Keratinocyte (primary cell): Measurements from ENCODE around the gene CRIP3. TPM values are rescaled to one million over a fixed set of nuclear protein-coding genes. Genes with fewer than 3 reads are reported as not detected.

Experiments used
- DNase-seq: peaks from one replicate; pipeline ENCODE4 v3.0.0-alpha.2; 2011; ENCODE audit warnings: low read depth, missing footprints, low spot score
- FAIRE-seq: peaks from 2 replicates; lab custom pipeline; 2011; peaks lifted over from hg19 to GRCh38; lab: Jason Lieb, UNC
- H2AFZ ChIP-seq: 2 replicates; pipeline ENCODE4 v1.6.0; 2012; ENCODE audit warnings: low read length, control low read depth, inconsistent platforms; ENCODE audit not compliant: control insufficient read depth
- H3K27ac ChIP-seq: 2 replicates; pipeline ENCODE4 v1.5.1; 2011; ENCODE audit warnings: low read length; ENCODE audit not compliant: control insufficient read depth, insufficient read depth
- H3K27me3 ChIP-seq: 3 replicates; pipeline ENCODE4 v1.6.0; 2011; ENCODE audit warnings: low read length; ENCODE audit not compliant: control insufficient read depth, insufficient read depth; ENCODE audit errors: extremely low read depth
- H3K36me3 ChIP-seq, 2 experiments: 2 replicates in 1 of 2; 3 replicates in 1 of 2; pipeline ENCODE4 v1.5.1; 2011; ENCODE audit warnings: low read length in 2 of 2, mild to moderate bottlenecking in 1 of 2; ENCODE audit not compliant: control insufficient read depth in 2 of 2, insufficient read depth in 2 of 2; ENCODE audit errors: extremely low read depth in 1 of 2
- H3K4me1 ChIP-seq: 3 replicates; pipeline ENCODE4 v1.5.1; 2011; ENCODE audit warnings: low read length; ENCODE audit not compliant: control insufficient read depth, insufficient read depth; ENCODE audit errors: extremely low read depth
- H3K4me2 ChIP-seq: 3 replicates; pipeline ENCODE4 v1.6.0; 2011; ENCODE audit warnings: low read depth, low read length; ENCODE audit not compliant: control insufficient read depth, insufficient read depth; ENCODE audit errors: extremely low read depth
- H3K4me3 ChIP-seq, 3 experiments: fragments of 200-600 bp in 1 of 3; sonication (generic) in 1 of 3; 2 replicates in 2 of 3; 3 replicates in 1 of 3; pipeline ENCODE4 v1.5.1; 2011 to 2016; ENCODE audit warnings: low read length in 3 of 3, mild to moderate bottlenecking in 3 of 3, control low read depth in 2 of 3, inconsistent platforms in 1 of 3, low read depth in 1 of 3, mixed read lengths in 1 of 3, mixed run types in 1 of 3, moderate library complexity in 1 of 3; ENCODE audit not compliant: control insufficient read depth in 2 of 3, insufficient read depth in 2 of 3; ENCODE audit errors: extremely low read depth in 1 of 3
- H3K79me2 ChIP-seq: 2 replicates; pipeline ENCODE4 v1.6.0; 2012; ENCODE audit warnings: low read length; ENCODE audit not compliant: control insufficient read depth, insufficient read depth
- H3K9ac ChIP-seq: 3 replicates; pipeline ENCODE4 v1.6.0; 2011; ENCODE audit warnings: low read length; ENCODE audit not compliant: control insufficient read depth, insufficient read depth; ENCODE audit errors: extremely low read depth
- H3K9me1 ChIP-seq: 3 replicates; pipeline ENCODE4 v1.6.0; 2011; ENCODE audit warnings: low read length; ENCODE audit not compliant: control insufficient read depth, insufficient read depth; ENCODE audit errors: extremely low read depth
- H3K9me3 ChIP-seq: 2 replicates; pipeline ENCODE4 v1.5.1; 2012; ENCODE audit warnings: low read depth, low read length; ENCODE audit not compliant: control insufficient read depth
- H4K20me1 ChIP-seq: 3 replicates; pipeline ENCODE4 v1.6.0; 2011; ENCODE audit warnings: low read length; ENCODE audit not compliant: control insufficient read depth, insufficient read depth; ENCODE audit errors: extremely low read depth
- EZH2 ChIP-seq: IDR thresholded peaks from one replicate; pipeline ENCODE4 v1.6.1; 2012; ENCODE audit warnings: inconsistent platforms, mild to moderate bottlenecking, low read length, moderate library complexity
- dilution Hi-C: fragments of 300-500 bp; cut with MboI; formaldehyde crosslinking; loops from one replicate; pipeline ENCODE4 v1.7.0; 2020; ENCODE audit warnings: low sequenced_read_pairs; ENCODE audit not compliant: extremely low pct_ligation_motif_present
- polyA plus RNA-seq, 5 experiments: library from polyadenylated mRNA; depleted of rRNA in 3 of 5; stranded (reverse) in 3 of 5; stranded (forward) in 1 of 5; unstranded in 1 of 5; fragments of >200 nt; gene quantifications; 1 replicate in 1 of 5; 2 replicates in 3 of 5; 3 replicates in 1 of 5; pipeline versions ENCODE4 v1.2.1 to v1.2.3, GENCODE V29; 2011 to 2012; ENCODE audit warnings: missing spikeins in 2 of 5, low read depth in 1 of 5, low replicate concordance in 1 of 5
- TF ChIP-seq, protein P1 (sequence below), 3 experiments: IDR thresholded peaks in 1 of 3; conservative IDR thresholded peaks in 1 of 3; optimal IDR thresholded peaks in 1 of 3; 2 replicates in 2 of 3; 3 replicates in 1 of 3; pipeline versions ENCODE3 to v1.5.1; 2011; ENCODE audit warnings: low read length in 3 of 3, mild to moderate bottlenecking in 3 of 3, moderate library complexity in 2 of 3, control low read depth in 1 of 3, inconsistent platforms in 1 of 3; ENCODE audit not compliant: insufficient read depth in 2 of 3; ENCODE audit errors: extremely low read depth in 1 of 3

The CRIP3 gene
- polyA plus RNA-seq, 1 donor (not counting 4 experiments of a cell fraction or from before 2014, with no cell fraction given) = 0.26 TPM

DNA sequence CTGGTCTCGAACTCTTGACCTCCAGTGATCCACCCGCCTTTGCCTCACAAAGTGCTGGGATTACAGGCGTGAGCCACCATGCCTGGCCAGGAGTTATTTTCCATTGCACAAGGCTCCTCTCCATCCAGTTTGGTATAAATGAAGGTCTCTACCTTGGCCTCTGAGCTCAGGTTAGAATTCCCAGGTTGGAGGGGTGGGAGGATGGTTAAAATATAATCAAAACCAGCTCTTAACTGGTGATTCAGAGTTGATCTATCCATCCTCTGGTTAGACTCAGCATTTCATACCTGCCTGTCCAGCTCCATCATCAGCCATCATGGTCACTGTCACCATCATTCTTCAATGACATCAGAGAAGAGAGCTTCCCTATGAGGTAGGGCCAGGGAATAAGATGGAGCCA, 13.2 kb downstream of the CRIP3 start:
- no peaks in the 10 kb centered on the region for H3K36me3 ChIP-seq
- H2AFZ ChIP-seq = no peak overlapping the region
- no peak for TF ChIP-seq EZH2
- TF ChIP-seq, protein P1, sequence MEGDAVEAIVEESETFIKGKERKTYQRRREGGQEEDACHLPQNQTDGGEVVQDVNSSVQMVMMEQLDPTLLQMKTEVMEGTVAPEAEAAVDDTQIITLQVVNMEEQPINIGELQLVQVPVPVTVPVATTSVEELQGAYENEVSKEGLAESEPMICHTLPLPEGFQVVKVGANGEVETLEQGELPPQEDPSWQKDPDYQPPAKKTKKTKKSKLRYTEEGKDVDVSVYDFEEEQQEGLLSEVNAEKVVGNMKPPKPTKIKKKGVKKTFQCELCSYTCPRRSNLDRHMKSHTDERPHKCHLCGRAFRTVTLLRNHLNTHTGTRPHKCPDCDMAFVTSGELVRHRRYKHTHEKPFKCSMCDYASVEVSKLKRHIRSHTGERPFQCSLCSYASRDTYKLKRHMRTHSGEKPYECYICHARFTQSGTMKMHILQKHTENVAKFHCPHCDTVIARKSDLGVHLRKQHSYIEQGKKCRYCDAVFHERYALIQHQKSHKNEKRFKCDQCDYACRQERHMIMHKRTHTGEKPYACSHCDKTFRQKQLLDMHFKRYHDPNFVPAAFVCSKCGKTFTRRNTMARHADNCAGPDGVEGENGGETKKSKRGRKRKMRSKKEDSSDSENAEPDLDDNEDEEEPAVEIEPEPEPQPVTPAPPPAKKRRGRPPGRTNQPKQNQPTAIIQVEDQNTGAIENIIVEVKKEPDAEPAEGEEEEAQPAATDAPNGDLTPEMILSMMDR (optimal IDR thresholded peaks at IDR 0.05 in 1 of 3, IDR thresholded peaks at IDR 0.05 in 1 of 3, conservative IDR thresholded peaks at IDR 0.05 in 1 of 3; ENCODE audit: extremely low read depth in 1 of 3, insufficient read depth in 2 of 3, low read length in 3 of 3) = no peak
- no peak overlapping the region for H3K9ac ChIP-seq
- DNase-seq = no peak
- H3K9me3 ChIP-seq = no peaks in the 10 kb centered on the region
- no peaks in the 10 kb centered on the region for H4K20me1 ChIP-seq
- no peaks in the 10 kb centered on the region for H3K9me1 ChIP-seq
- H3K27me3 ChIP-seq = peaks cover 36% of the 10 kb centered on the region
- H3K4me2 ChIP-seq = no peak overlapping the region
- no peak overlapping the region for H3K27ac ChIP-seq
- no peaks in the 10 kb centered on the region for H3K4me1 ChIP-seq
- no peak for FAIRE-seq
- dilution Hi-C loops = no loop called here
- no peaks in the 10 kb centered on the region for H3K79me2 ChIP-seq
- no peak overlapping the region for H3K4me3 ChIP-seq

- Histone ChIP-seq H3K9ac (no peak overlapping the region), H3K27ac (no peak overlapping the region), H3K27me3 (peaks cover 31% of the 10 kb centered on the region), H3K9me1 (no peaks in the 10 kb centered on the region), H3K4me3 (no peak overlapping the region), H4K20me1 (no peaks in the 10 kb centered on the region), H2AFZ (no peak overlapping the region), H3K36me3 (no peaks in the 10 kb centered on the region), H3K4me2 (no peak overlapping the region), H3K9me3 (no peaks in the 10 kb centered on the region), H3K79me2 (no peaks in the 10 kb centered on the region), H3K4me1 (no peaks in the 10 kb centered on the region)
- no peak for FAIRE-seq
- no peak for DNase-seq
- no peak for TF ChIP-seq EZH2
- TF ChIP-seq, protein P1 (optimal IDR thresholded peaks at IDR 0.05 in 1 of 3, IDR thresholded peaks at IDR 0.05 in 1 of 3, conservative IDR thresholded peaks at IDR 0.05 in 1 of 3; ENCODE audit: extremely low read depth in 1 of 3, insufficient read depth in 2 of 3, low read length in 3 of 3) = no peak
- dilution Hi-C loops = no loop called here
Measured at GRCh38 chr6:43294536-43294935, 14.1 kb downstream of the CRIP3 start.
